ENCODE results near the gene ZNF248. TPM values are rescaled to one million over a fixed set of nuclear protein-coding genes. Genes with fewer than 3 reads are reported as not detected.

The ZNF248 gene
- total RNA-seq, 1 donor from 2014 or later = 6.9 TPM

- no peak overlapping the region for H3K4me3 ChIP-seq (ENCODE audit: low read depth, low read length)
- TF ChIP-seq, protein P1, sequence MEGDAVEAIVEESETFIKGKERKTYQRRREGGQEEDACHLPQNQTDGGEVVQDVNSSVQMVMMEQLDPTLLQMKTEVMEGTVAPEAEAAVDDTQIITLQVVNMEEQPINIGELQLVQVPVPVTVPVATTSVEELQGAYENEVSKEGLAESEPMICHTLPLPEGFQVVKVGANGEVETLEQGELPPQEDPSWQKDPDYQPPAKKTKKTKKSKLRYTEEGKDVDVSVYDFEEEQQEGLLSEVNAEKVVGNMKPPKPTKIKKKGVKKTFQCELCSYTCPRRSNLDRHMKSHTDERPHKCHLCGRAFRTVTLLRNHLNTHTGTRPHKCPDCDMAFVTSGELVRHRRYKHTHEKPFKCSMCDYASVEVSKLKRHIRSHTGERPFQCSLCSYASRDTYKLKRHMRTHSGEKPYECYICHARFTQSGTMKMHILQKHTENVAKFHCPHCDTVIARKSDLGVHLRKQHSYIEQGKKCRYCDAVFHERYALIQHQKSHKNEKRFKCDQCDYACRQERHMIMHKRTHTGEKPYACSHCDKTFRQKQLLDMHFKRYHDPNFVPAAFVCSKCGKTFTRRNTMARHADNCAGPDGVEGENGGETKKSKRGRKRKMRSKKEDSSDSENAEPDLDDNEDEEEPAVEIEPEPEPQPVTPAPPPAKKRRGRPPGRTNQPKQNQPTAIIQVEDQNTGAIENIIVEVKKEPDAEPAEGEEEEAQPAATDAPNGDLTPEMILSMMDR (conservative IDR thresholded peaks at IDR 0.05; ENCODE audit: low read depth, low read length) = no peak
- no peak for DNase-seq (ENCODE audit: low read depth)
Observed at GRCh38 chr10:37872283-37872682, 14.9 kb upstream of the ZNF248 start.

GRCh38 chr10:37871568-37872251 is 14.3 kb upstream of the ZNF248 start:
- TF ChIP-seq, protein P1 (conservative IDR thresholded peaks at IDR 0.05; ENCODE audit: low read depth, low read length) = no peak

GRCh38 chr10:37871143-37871542 is 13.7 kb upstream of the ZNF248 start:
- DNase-seq (ENCODE audit: low read depth) = no peak
- H3K4me3 ChIP-seq (ENCODE audit: low read depth, low read length) = no peak overlapping the region
- TF ChIP-seq, protein P1 (conservative IDR thresholded peaks at IDR 0.05; ENCODE audit: low read depth, low read length) = no peak

More at GRCh38 chr10:37871568-37872251, 14.3 kb upstream of the ZNF248 start:
- DNase-seq (ENCODE audit: low read depth) = no peak
- H3K4me3 ChIP-seq (ENCODE audit: low read depth, low read length) = no peak overlapping the region

GRCh38 chr10:37868796-37869195 is 11.4 kb upstream of the ZNF248 start:
- no peak for DNase-seq (ENCODE audit: low read depth)
- TF ChIP-seq, protein P1 (conservative IDR thresholded peaks at IDR 0.05; ENCODE audit: low read depth, low read length) = no peak
- H3K4me3 ChIP-seq (ENCODE audit: low read depth, low read length) = no peak overlapping the region

- no peak for DNase-seq (ENCODE audit: low read depth)
- H3K4me3 ChIP-seq (ENCODE audit: low read depth, low read length) = no peak overlapping the region
- TF ChIP-seq, protein P1 (conservative IDR thresholded peaks at IDR 0.05; ENCODE audit: low read depth, low read length) = no peak
Observed at GRCh38 chr10:37865957-37866803, 8.8 kb upstream of the ZNF248 start.

DNA sequence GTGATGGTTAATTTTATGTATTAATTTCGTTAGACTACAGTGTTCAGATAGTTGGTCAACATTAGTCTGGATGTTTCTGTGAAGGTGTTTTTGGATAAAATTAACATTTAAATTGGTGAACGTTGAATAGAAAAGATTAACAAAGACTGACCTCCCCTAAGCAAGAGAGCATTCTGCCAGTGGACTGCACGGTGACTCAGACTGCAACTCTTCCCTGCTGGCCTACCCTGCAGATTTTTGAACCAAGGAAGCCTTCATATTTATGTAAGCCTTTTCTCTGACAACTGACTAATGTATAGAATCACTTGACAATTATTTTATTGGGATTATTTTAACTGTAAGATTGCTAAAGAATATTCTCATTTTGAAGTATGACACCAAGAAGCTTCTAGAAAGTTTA is 7.9 kb upstream of the ZNF248 start:
- DNase-seq (ENCODE audit: low read depth) = no peak
- H3K4me3 ChIP-seq (ENCODE audit: low read depth, low read length) = no peak overlapping the region
- TF ChIP-seq, protein P1 (conservative IDR thresholded peaks at IDR 0.05; ENCODE audit: low read depth, low read length) = no peak

Data from epithelial cell of proximal tubule (primary cell).